HCT116 (cell line): ENCODE results near the gene SUPT3H. TPM values are rescaled to one million over a fixed set of nuclear protein-coding genes. Genes with fewer than 3 reads are reported as not detected.

Experiments used
- ATAC-seq: fragments of 200-7000 bp; cut with Tn5 transposase; 2 replicates; pipeline ENCODE4 v1.9.1; 2020; ENCODE audit warnings: mild to moderate bottlenecking, moderate library complexity
- BruUV-seq: library from RNA; stranded (reverse); fragments of 400-500 nt; replicated peaks from 2 replicates; lab custom pipeline; 2021; lab: Mats Ljungman, UMichigan
- CTCF ChIA-PET: fragments of 300-600 bp; sonication (Branson Sonifier 250); formaldehyde crosslinking; loops from one replicate; lab custom pipeline; 2021; ENCODE audit warnings: antibody characterized with exemption; lab: Charles Lee
- POLR2A ChIA-PET: fragments of 300-600, 350-600 bp; sonication (Branson Sonifier 250); formaldehyde crosslinking; loops from one replicate; lab custom pipeline; 2021; ENCODE audit warnings: antibody characterized with exemption; lab: Charles Lee
- RAD21 ChIA-PET, 2 experiments: fragments of 300-600 bp; sonication (Branson Sonifier 250); formaldehyde crosslinking; loops; one replicate each; lab custom pipeline; 2023; ENCODE audit warnings: low total read pairs in 2 of 2; ENCODE audit not compliant: uncharacterized antibody in 2 of 2, unreplicated experiment in 2 of 2, low non-redundant PET in 1 of 2; lab: Charles Lee
- DNase-seq: peaks from one replicate; pipeline ENCODE4 v3.0.0-alpha.2; 2010; ENCODE audit warnings: low read depth, low spot score
- H2AFZ ChIP-seq: fragments of 200-600 bp; shearing (Covaris generic), sonication (generic); 2 replicates; pipeline ENCODE4 v1.6.1; 2017; ENCODE audit warnings: low read depth, mixed run types, mixed read lengths, antibody characterized with exemption, low read length; ENCODE audit not compliant: poor library complexity, severe bottlenecking
- H3K27ac ChIP-seq: 2 replicates; pipeline ENCODE4 v1.5.1; 2012; ENCODE audit warnings: low read depth, low read length
- H3K27me3 ChIP-seq: fragments of 200-600 bp; sonication (generic); 2 replicates; pipeline ENCODE4 v1.6.1; 2016; ENCODE audit warnings: mixed run types, low read length, mixed read lengths; ENCODE audit not compliant: insufficient read depth
- H3K36me3 ChIP-seq, 2 experiments: fragments of 200-500 bp in 1 of 2; fragments of 200-600 bp in 1 of 2; sonication (Bioruptor generic) in 1 of 2; sonication (generic) in 1 of 2; 2 replicates each; pipeline versions ENCODE4 v1.5.1 to v1.6.1; 2014 to 2016; ENCODE audit warnings: low read length in 2 of 2, inconsistent platforms in 1 of 2, mixed read lengths in 1 of 2, mixed run types in 1 of 2; ENCODE audit not compliant: insufficient read depth in 2 of 2, control insufficient read depth in 1 of 2
- H3K4me1 ChIP-seq, 2 experiments: fragments of 200-600 bp in 1 of 2; sonication (generic) in 1 of 2; 2 replicates each; pipeline versions ENCODE4 v1.5.1 to v1.6.1; 2012 to 2017; ENCODE audit warnings: low read length in 2 of 2, inconsistent platforms in 1 of 2, mild to moderate bottlenecking in 1 of 2, mixed read lengths in 1 of 2, mixed run types in 1 of 2, moderate library complexity in 1 of 2; ENCODE audit not compliant: insufficient read depth in 2 of 2, control insufficient read depth in 1 of 2
- H3K4me2 ChIP-seq: fragments of 200-600 bp; sonication (generic); 2 replicates; pipeline ENCODE4 v1.6.1; 2017; ENCODE audit warnings: mixed run types, low read length, mixed read lengths
- H3K4me3 ChIP-seq, 2 experiments: fragments of 200-600 bp in 1 of 2; sonication (generic) in 1 of 2; replicated peaks in 1 of 2; 2 replicates each; pipeline ENCODE4 v1.5.1; 2011 to 2016; ENCODE audit warnings: low read length in 2 of 2, control low read depth in 1 of 2, low read depth in 1 of 2, mild to moderate bottlenecking in 1 of 2, mixed read lengths in 1 of 2, mixed run types in 1 of 2
- H3K79me2 ChIP-seq: fragments of 200-600 bp; sonication (generic); 2 replicates; pipeline ENCODE4 v1.6.1; 2017; ENCODE audit warnings: mild to moderate bottlenecking, mixed run types, low read length, moderate library complexity, mixed read lengths; ENCODE audit not compliant: insufficient read depth
- H3K9ac ChIP-seq: fragments of 200-600 bp; sonication (generic); 2 replicates; pipeline ENCODE4 v1.6.1; 2016; ENCODE audit warnings: low read length, mixed read lengths
- H3K9me2 ChIP-seq: fragments of 200-600 bp; sonication (generic), shearing (Covaris generic); 2 replicates; pipeline ENCODE4 v1.6.1; 2017; ENCODE audit warnings: mixed run types, mild to moderate bottlenecking, moderate library complexity; ENCODE audit not compliant: insufficient read depth
- H3K9me3 ChIP-seq, 2 experiments: fragments of 200-500 bp in 1 of 2; fragments of 200-600 bp in 1 of 2; sonication (Bioruptor generic) in 1 of 2; sonication (generic) in 1 of 2; 2 replicates each; pipeline ENCODE4 v1.6.1; 2014 to 2017; ENCODE audit warnings: low read length in 2 of 2, mixed read lengths in 2 of 2, inconsistent platforms in 1 of 2, low read depth in 1 of 2, mild to moderate bottlenecking in 1 of 2, mixed run types in 1 of 2, moderate library complexity in 1 of 2; ENCODE audit not compliant: control insufficient read depth in 1 of 2, insufficient read depth in 1 of 2
- H4K20me1 ChIP-seq: fragments of 200-600 bp; sonication (generic), shearing (Covaris generic); 2 replicates; pipeline ENCODE4 v1.6.1; 2017; ENCODE audit warnings: mixed run types, mild to moderate bottlenecking, moderate library complexity; ENCODE audit not compliant: insufficient read depth
- CBX3 ChIP-seq: IDR thresholded peaks from 2 replicates; pipeline ENCODE4 v1.6.1; 2012; ENCODE audit warnings: low read depth
- EGR1 ChIP-seq: IDR thresholded peaks from 2 replicates; pipeline ENCODE4 v1.6.1; 2012; ENCODE audit warnings: low read depth
- ELF1 ChIP-seq: IDR thresholded peaks from 2 replicates; pipeline ENCODE4 v1.6.1; 2012; ENCODE audit warnings: low read depth, borderline replicate concordance
- EZH2phosphoT487 ChIP-seq: fragments of 200-600 bp; IDR thresholded peaks from 2 replicates; pipeline ENCODE4 v1.6.1; 2018; ENCODE audit warnings: antibody characterized with exemption, borderline replicate concordance
- FOSL1 ChIP-seq: IDR thresholded peaks from 2 replicates; pipeline ENCODE4 v1.6.1; 2012; ENCODE audit warnings: low read depth
- JUND ChIP-seq: IDR thresholded peaks from 2 replicates; pipeline ENCODE4 v1.6.1; 2012
- RAD21 ChIP-seq: IDR thresholded peaks from 2 replicates; pipeline ENCODE4 v1.6.1; 2012; ENCODE audit warnings: low read depth, mild to moderate bottlenecking
- SIN3A ChIP-seq: IDR thresholded peaks from 2 replicates; pipeline ENCODE4 v1.6.1; 2012; ENCODE audit warnings: low read depth
- SP1 ChIP-seq: IDR thresholded peaks from 2 replicates; pipeline ENCODE4 v1.6.1; 2012; ENCODE audit warnings: low read depth
- TCF7L2 ChIP-seq: IDR thresholded peaks from 2 replicates; pipeline ENCODE4 v1.7.0; 2011; ENCODE audit warnings: borderline replicate concordance, inconsistent platforms; ENCODE audit not compliant: insufficient read depth, insufficient read length; ENCODE audit errors: extremely low read depth
- YY1 ChIP-seq: IDR thresholded peaks from 2 replicates; pipeline ENCODE4 v1.6.1; 2011; ENCODE audit warnings: low read length, low read depth, moderate library complexity, mild to moderate bottlenecking; ENCODE audit not compliant: insufficient replicate concordance; ENCODE audit errors: extremely low read depth
- ZFX ChIP-seq: fragments of 450-650 bp; IDR thresholded peaks from 2 replicates; pipeline ENCODE4 v1.6.1; 2017
- ZNF274 ChIP-seq: fragments of 200-500 bp; sonication (Bioruptor generic); IDR thresholded peaks from 2 replicates; pipeline ENCODE4 v1.6.1; 2014; ENCODE audit warnings: mild to moderate bottlenecking, low read depth, low read length, inconsistent platforms
- intact Hi-C: fragments of 100-400 bp; cut with micrococcal nuclease; formaldehyde crosslinking; loops from 2 replicates; pipeline ENCODE4 v1.10.0; 2022
- total RNA-seq: library from RNA; stranded (reverse); gene quantifications from one replicate; pipeline ENCODE4 v1.2.1, GENCODE V29; 2021; ENCODE audit not compliant: unreplicated experiment
- TF ChIP-seq, protein P1 (sequence below): IDR thresholded peaks from 2 replicates; pipeline ENCODE4 v1.6.1; 2011; ENCODE audit warnings: mild to moderate bottlenecking, low read length, moderate library complexity; ENCODE audit not compliant: insufficient replicate concordance; ENCODE audit errors: extremely low read depth
- TF ChIP-seq, protein P2 (sequence below): IDR thresholded peaks from 2 replicates; pipeline ENCODE4 v1.6.1; 2012

SUPT3H gene
- total RNA-seq, 1 experiment from 2014 or later = 7.4 TPM

DNA sequence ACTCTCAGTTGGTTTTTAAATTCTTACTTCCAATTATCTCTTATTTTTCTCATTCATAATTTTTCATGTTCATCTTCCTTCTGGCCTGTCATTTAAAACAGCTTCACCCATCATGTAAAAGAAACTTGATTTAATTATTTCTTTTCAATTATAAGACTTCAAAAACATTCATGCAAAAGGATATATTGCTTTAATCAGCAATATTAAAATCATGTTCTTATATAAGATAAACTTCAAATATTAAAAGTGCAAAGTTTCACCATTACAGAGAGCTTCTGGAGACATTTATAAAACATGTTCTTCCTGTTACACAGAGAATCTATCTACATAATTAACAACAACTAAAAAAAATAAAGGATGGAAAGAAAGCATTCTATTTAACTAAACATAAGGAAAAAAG is 446.3 kb downstream of the SUPT3H start:
- Histone ChIP-seq H3K9me3 (no peaks in the 10 kb centered on the region), H3K4me2 (no peak overlapping the region), H3K4me3 (no peak overlapping the region), H4K20me1 (no peaks in the 10 kb centered on the region), H3K36me3 (no peaks in the 10 kb centered on the region), H3K27me3 (no peaks in the 10 kb centered on the region)
- ChIA-PET RAD21 (no interaction called here), POLR2A (no interaction called here)
- intact Hi-C loops = no loop called here
- no peak for TF ChIP-seq SP1
- no peak for TF ChIP-seq EZH2phosphoT487
- TF ChIP-seq, protein P1, sequence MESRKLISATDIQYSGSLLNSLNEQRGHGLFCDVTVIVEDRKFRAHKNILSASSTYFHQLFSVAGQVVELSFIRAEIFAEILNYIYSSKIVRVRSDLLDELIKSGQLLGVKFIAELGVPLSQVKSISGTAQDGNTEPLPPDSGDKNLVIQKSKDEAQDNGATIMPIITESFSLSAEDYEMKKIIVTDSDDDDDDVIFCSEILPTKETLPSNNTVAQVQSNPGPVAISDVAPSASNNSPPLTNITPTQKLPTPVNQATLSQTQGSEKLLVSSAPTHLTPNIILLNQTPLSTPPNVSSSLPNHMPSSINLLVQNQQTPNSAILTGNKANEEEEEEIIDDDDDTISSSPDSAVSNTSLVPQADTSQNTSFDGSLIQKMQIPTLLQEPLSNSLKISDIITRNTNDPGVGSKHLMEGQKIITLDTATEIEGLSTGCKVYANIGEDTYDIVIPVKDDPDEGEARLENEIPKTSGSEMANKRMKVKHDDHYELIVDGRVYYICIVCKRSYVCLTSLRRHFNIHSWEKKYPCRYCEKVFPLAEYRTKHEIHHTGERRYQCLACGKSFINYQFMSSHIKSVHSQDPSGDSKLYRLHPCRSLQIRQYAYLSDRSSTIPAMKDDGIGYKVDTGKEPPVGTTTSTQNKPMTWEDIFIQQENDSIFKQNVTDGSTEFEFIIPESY = no peak
- TF ChIP-seq ZNF274 = no peak
- TF ChIP-seq RAD21 = no peak
- TF ChIP-seq SIN3A = no peak
- TF ChIP-seq, protein P2, sequence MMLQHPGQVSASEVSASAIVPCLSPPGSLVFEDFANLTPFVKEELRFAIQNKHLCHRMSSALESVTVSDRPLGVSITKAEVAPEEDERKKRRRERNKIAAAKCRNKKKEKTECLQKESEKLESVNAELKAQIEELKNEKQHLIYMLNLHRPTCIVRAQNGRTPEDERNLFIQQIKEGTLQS = no peak
- no peak for TF ChIP-seq ZFX
- TF ChIP-seq EGR1 = no peak
- TF ChIP-seq JUND = no peak
- no peak for TF ChIP-seq ELF1
- no peak for TF ChIP-seq TCF7L2
- TF ChIP-seq FOSL1 = no peak
- no peak for TF ChIP-seq CBX3
- no peak for TF ChIP-seq YY1
- TF ChIP-seq, all 23 proteins: peak for 0
- no peak overlapping the region for H3K27ac ChIP-seq
- no peaks in the 10 kb centered on the region for H3K4me1 ChIP-seq
- no peak for DNase-seq
- ATAC-seq = no peak
- H3K9me2 ChIP-seq = no peaks in the 10 kb centered on the region
- H3K79me2 ChIP-seq = no peaks in the 10 kb centered on the region
- CTCF ChIA-PET = no interaction called here
- no TSS peak for BruUV-seq
- H3K9ac ChIP-seq = no peak overlapping the region
- H2AFZ ChIP-seq = no peak overlapping the region
